Fibroblast of lung (primary cell): ENCODE results near the gene CTNNAL1. TPM values are rescaled to one million over a fixed set of nuclear protein-coding genes. Genes with fewer than 3 reads are reported as not detected.

Source experiments
- DNase-seq, 2 donors: peaks; one replicate each; pipeline versions ENCODE4 v3.0.0 to v3.0.0-alpha.2; 2010; ENCODE audit warnings: low read depth in 2 of 2
- H2AFZ ChIP-seq: 2 replicates; pipeline ENCODE4 v1.5.1; 2012; ENCODE audit warnings: low read length, control low read depth, inconsistent platforms
- H3K27ac ChIP-seq: 2 replicates; pipeline ENCODE4 v1.5.1; 2011; ENCODE audit warnings: low read length, control low read depth; ENCODE audit not compliant: insufficient read depth
- H3K27me3 ChIP-seq: 2 replicates; pipeline ENCODE4 v1.5.1; 2011; ENCODE audit warnings: mild to moderate bottlenecking, low read length; ENCODE audit not compliant: control insufficient read depth, insufficient read depth
- H3K36me3 ChIP-seq: 2 replicates; pipeline ENCODE4 v1.5.1; 2011; ENCODE audit warnings: low read length; ENCODE audit not compliant: control insufficient read depth, insufficient read depth
- H3K4me1 ChIP-seq: 2 replicates; pipeline ENCODE4 v1.5.1; 2011; ENCODE audit warnings: low read length; ENCODE audit not compliant: control insufficient read depth, insufficient read depth; ENCODE audit errors: extremely low read depth
- H3K4me2 ChIP-seq: 2 replicates; pipeline ENCODE4 v1.5.1; 2011; ENCODE audit warnings: low read length, control low read depth; ENCODE audit not compliant: insufficient read depth; ENCODE audit errors: extremely low read depth
- H3K4me3 ChIP-seq, 4 experiments: fragments of 200-600 bp in 1 of 4; sonication (generic) in 1 of 4; replicated peaks in 1 of 4; 2 replicates each; pipeline ENCODE4 v1.5.1; 2011 to 2016; ENCODE audit warnings: low read length in 4 of 4, low read depth in 3 of 4, mild to moderate bottlenecking in 3 of 4, control low read depth in 2 of 4, inconsistent platforms in 1 of 4, mixed read lengths in 1 of 4; ENCODE audit not compliant: insufficient read depth in 1 of 4; ENCODE audit errors: control extremely low read depth in 1 of 4
- H3K79me2 ChIP-seq: 2 replicates; pipeline ENCODE4 v1.5.1; 2012; ENCODE audit warnings: mild to moderate bottlenecking, low read length, inconsistent platforms; ENCODE audit not compliant: control insufficient read depth, insufficient read depth
- H3K9ac ChIP-seq: 2 replicates; pipeline ENCODE4 v1.5.1; 2011; ENCODE audit warnings: mild to moderate bottlenecking, low read length, control low read depth; ENCODE audit not compliant: insufficient read depth
- H3K9me3 ChIP-seq: 2 replicates; pipeline ENCODE4 v1.5.1; 2012; ENCODE audit warnings: low read depth, low read length; ENCODE audit not compliant: control insufficient read depth, insufficient read depth
- H4K20me1 ChIP-seq: 2 replicates; pipeline ENCODE4 v1.5.1; 2011; ENCODE audit warnings: low read length; ENCODE audit not compliant: control insufficient read depth, insufficient read depth; ENCODE audit errors: extremely low read depth
- EZH2 ChIP-seq: IDR thresholded peaks from 2 replicates; pipeline ENCODE4 v1.5.1; 2012; ENCODE audit warnings: low read length, control low read depth, mild to moderate bottlenecking; ENCODE audit errors: missing control alignments
- polyA plus RNA-seq, 2 donors: library from polyadenylated mRNA; depleted of rRNA in 1 of 2; stranded (reverse) in 1 of 2; unstranded in 1 of 2; fragments of >200 nt; gene quantifications; 2 replicates each; pipeline ENCODE4 v1.2.1, GENCODE V29; 2011 to 2012; ENCODE audit warnings: missing spikeins in 1 of 2
- total RNA-seq: library from RNA; depleted of rRNA; stranded (reverse); fragments of >200 nt; gene quantifications from 2 replicates; pipeline ENCODE4 v1.2.1, GENCODE V29; 2014
- TF ChIP-seq, protein P1 (sequence below), 2 donors: IDR thresholded peaks in 1 of 2; conservative IDR thresholded peaks in 1 of 2; 1 replicate in 1 of 2; 2 replicates in 1 of 2; pipeline ENCODE4 v1.5.1; 2011 to 2012; ENCODE audit warnings: low read length in 2 of 2, control low read depth in 1 of 2, inconsistent platforms in 1 of 2, low read depth in 1 of 2, mild to moderate bottlenecking in 1 of 2

The CTNNAL1 gene
- total and polyA plus RNA-seq, 2 donors (not counting 1 experiment from before 2014, with no cell fraction given): 68.4 to 95.2 TPM

DNA sequence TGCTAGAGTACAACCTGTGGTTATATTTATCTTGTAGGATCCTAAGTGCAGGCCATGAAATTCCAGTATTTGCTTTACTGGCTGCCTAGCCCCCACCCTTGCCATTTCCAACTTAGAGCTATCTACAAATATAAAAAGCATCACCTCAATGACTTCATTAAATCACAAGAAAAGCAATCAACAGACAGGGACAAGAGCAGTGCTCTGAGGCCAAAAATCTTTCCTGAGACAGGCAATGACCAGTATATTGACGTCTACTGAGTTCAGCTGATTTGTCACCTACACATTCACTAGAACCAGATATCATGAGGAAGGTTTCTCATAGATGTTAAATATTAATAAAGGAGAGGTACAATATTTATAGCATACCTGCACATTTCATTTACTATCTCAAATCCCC lies 38.4 kb upstream of the CTNNAL1 start:
- H3K9me3 ChIP-seq: no peaks in the 10 kb centered on the region
- H2AFZ ChIP-seq: no peak overlapping the region
- no peak overlapping the region for H3K4me3 ChIP-seq
- H3K4me2 ChIP-seq: no peak overlapping the region
- no peaks in the 10 kb centered on the region for H3K27me3 ChIP-seq
- no peak for TF ChIP-seq EZH2
- TF ChIP-seq, protein P1, sequence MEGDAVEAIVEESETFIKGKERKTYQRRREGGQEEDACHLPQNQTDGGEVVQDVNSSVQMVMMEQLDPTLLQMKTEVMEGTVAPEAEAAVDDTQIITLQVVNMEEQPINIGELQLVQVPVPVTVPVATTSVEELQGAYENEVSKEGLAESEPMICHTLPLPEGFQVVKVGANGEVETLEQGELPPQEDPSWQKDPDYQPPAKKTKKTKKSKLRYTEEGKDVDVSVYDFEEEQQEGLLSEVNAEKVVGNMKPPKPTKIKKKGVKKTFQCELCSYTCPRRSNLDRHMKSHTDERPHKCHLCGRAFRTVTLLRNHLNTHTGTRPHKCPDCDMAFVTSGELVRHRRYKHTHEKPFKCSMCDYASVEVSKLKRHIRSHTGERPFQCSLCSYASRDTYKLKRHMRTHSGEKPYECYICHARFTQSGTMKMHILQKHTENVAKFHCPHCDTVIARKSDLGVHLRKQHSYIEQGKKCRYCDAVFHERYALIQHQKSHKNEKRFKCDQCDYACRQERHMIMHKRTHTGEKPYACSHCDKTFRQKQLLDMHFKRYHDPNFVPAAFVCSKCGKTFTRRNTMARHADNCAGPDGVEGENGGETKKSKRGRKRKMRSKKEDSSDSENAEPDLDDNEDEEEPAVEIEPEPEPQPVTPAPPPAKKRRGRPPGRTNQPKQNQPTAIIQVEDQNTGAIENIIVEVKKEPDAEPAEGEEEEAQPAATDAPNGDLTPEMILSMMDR (conservative IDR thresholded peaks at IDR 0.05 in 1 of 2, IDR thresholded peaks at IDR 0.05 in 1 of 2; ENCODE audit: low read depth in 1 of 2, low read length in 2 of 2): no peak
- H3K4me1 ChIP-seq: no peaks in the 10 kb centered on the region
- no peak overlapping the region for H3K9ac ChIP-seq
- H3K36me3 ChIP-seq: peaks cover 7% of the 10 kb centered on the region
- H4K20me1 ChIP-seq: no peaks in the 10 kb centered on the region
- H3K79me2 ChIP-seq: no peaks in the 10 kb centered on the region
- no peak overlapping the region for H3K27ac ChIP-seq
- no peak for DNase-seq

DNA sequence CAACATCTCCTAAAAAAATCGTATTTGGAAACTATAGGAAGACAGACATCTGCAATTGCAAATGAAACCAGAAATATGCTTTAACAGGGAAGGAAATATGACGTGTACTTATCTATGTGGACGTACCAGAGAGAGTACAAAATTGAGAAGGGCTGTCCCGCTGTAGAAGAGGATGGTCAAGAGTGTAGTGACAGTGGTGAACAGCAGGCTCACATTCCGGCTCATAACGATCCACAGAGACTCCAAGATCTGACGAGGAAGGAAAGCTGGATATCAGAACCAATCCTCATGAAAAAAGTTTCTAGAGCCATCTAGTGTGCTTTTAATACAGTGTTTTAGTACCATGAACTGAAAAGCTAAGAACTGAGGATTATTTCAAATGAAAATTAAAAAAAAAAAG lies 37.1 kb upstream of the CTNNAL1 start:
- Histone ChIP-seq H4K20me1 (no peaks in the 10 kb centered on the region), H3K4me3 (no peak overlapping the region), H3K4me1 (no peaks in the 10 kb centered on the region), H3K9me3 (no peaks in the 10 kb centered on the region), H3K9ac (no peak overlapping the region), H3K27me3 (no peaks in the 10 kb centered on the region), H3K27ac (no peak overlapping the region), H3K4me2 (no peak overlapping the region), H3K36me3 (peaks cover 5% of the 10 kb centered on the region), H2AFZ (no peak overlapping the region), H3K79me2 (no peaks in the 10 kb centered on the region)
- DNase-seq: no peak
- no peak for TF ChIP-seq EZH2
- TF ChIP-seq, protein P1 (conservative IDR thresholded peaks at IDR 0.05 in 1 of 2, IDR thresholded peaks at IDR 0.05 in 1 of 2; ENCODE audit: low read depth in 1 of 2, low read length in 2 of 2): no peak

DNA sequence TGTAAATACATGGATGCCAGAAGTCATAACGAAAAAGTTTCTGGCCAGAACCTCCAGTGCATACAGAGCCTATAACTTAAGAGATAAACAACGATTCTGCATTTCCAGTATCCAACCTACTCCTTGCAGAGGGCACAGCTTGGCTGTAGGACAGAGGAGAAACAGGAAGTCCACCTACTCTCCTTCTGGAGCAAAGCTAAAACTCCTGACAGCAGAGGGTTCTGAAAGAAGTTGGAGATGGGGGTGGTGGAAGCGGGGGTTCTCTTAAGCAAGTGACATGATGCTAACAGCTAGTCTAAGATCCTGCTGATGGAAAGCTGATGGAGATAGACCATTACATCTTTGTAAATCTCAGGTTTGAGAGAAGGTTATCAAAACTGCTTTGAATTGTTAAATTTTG lies 35.5 kb upstream of the CTNNAL1 start:
- Histone ChIP-seq H2AFZ (no peak overlapping the region), H4K20me1 (no peaks in the 10 kb centered on the region), H3K9ac (no peak overlapping the region), H3K4me3 (no peak overlapping the region), H3K4me1 (no peaks in the 10 kb centered on the region), H3K4me2 (no peak overlapping the region), H3K36me3 (peaks cover 5% of the 10 kb centered on the region), H3K79me2 (no peaks in the 10 kb centered on the region), H3K27ac (no peak overlapping the region), H3K27me3 (no peaks in the 10 kb centered on the region), H3K9me3 (no peaks in the 10 kb centered on the region)
- no peak for TF ChIP-seq EZH2
- TF ChIP-seq, protein P1 (conservative IDR thresholded peaks at IDR 0.05 in 1 of 2, IDR thresholded peaks at IDR 0.05 in 1 of 2; ENCODE audit: low read depth in 1 of 2, low read length in 2 of 2): no peak
- DNase-seq: no peak
